GM12872 (cell line): Measurements from ENCODE around the gene KMT2C.

ENCODE experiments used
- CTCF ChIP-seq: IDR thresholded peaks from 3 replicates; pipeline ENCODE4 v1.5.1; 2011; ENCODE audit warnings: low read depth, mild to moderate bottlenecking, low read length, moderate library complexity; ENCODE audit not compliant: insufficient read depth

Gene KMT2C

GRCh38 chr7:152140560-152140959 is 295.2 kb downstream of the KMT2C start:
- TF ChIP-seq CTCF: no peak

- no peak for TF ChIP-seq CTCF
These were observed 295.7 kb downstream of the KMT2C start for GRCh38 chr7:152140067-152140466.

GRCh38 chr7:152137476-152138025 is 298.3 kb downstream of the KMT2C start:
- no peak for TF ChIP-seq CTCF

DNA sequence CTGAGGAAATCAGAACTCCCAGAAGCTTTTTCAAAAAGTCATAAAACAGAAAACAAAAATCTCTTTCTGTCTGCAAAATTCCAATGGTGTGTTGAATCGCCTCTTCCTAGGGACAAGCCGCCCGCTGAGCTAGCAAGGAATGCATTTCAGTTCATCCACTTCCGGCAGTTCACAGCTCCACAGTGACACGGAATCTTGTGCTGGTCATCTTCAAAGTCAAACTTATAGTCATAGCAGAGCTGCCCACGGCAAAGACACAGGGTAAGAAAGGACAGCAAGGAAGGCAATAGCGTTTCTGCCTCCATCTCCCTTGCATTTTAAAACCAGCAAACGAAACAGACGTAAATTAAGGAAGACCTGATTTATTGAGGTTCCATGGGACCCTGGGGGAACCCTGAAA is 299.1 kb downstream of the KMT2C start:
- TF ChIP-seq CTCF: no peak

- no peak for TF ChIP-seq CTCF
These were observed 302.0 kb downstream of the KMT2C start for GRCh38 chr7:152133804-152134203.

DNA sequence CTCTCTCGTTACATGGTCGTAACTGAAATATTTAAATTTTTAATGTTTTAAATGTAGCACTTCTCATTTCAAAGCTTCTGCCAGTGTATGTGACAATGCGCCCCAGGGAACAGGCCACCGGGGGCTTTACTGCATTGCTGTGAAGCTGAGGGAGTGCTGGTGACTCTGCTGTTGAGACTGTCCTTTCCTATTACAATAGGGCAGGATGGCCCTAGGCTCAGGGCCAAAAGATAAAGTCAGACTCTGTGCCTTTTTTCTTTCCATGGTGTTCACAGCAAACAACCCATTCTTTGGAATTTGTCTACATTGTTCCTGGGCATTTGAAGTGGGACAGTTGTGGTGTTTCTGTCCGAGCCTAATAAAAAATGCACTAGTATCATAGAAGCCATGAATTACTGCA is 303.0 kb downstream of the KMT2C start:
- TF ChIP-seq CTCF: no peak

- TF ChIP-seq CTCF: no peak
These were observed 303.8 kb downstream of the KMT2C start for GRCh38 chr7:152131981-152132494.
